ENCODE measurements around the gene AQP3. TPM values are rescaled to one million over a fixed set of nuclear protein-coding genes. Genes with fewer than 3 reads are reported as not detected.
A peak's percentile ranks its signal among the peaks of the same experiment; 100 is the strongest.
"Not testable (repeated sequence)": the region's sequence is repeated elsewhere in the genome, so short reads cannot be mapped to it uniquely, and the experiment has no call there.

The AQP3 gene
- polyA plus RNA-seq: 103 TPM
- long read RNA-seq, donor 1, transcript AQP3-201 (6 exons, 1,871 nt): major isoform, 57 of 60 reads
- long read RNA-seq, donor 1, partial matches to known transcripts: 0 of 60 reads
- long read RNA-seq, donor 1, other reads (novel, unspliced or antisense): 0 of 60 reads
- long read RNA-seq, donor 2, transcript AQP3-201 (6 exons, 1,871 nt): major isoform, 62 of 68 reads
- long read RNA-seq, donor 2, partial matches to known transcripts: 5 of 68 reads
- long read RNA-seq, donor 2, other reads (novel, unspliced or antisense): 0 of 68 reads
- long read RNA-seq, donor 3: 0 reads
- long read RNA-seq, donor 4, transcript AQP3-201 (6 exons, 1,871 nt): major isoform, 16 of 17 reads
- long read RNA-seq, donor 4, partial matches to known transcripts: 0 of 17 reads
- long read RNA-seq, donor 4, other reads (novel, unspliced or antisense): 0 of 17 reads
- long read RNA-seq, donor 5, partial matches to known transcripts: 0 of 3 reads
- long read RNA-seq, donor 5, other reads (novel, unspliced or antisense): 0 of 3 reads
- long read RNA-seq, donor 6, transcript AQP3-201 (6 exons, 1,871 nt): major isoform, 67 of 83 reads
- long read RNA-seq, donor 6, partial matches to known transcripts: 15 of 83 reads
- long read RNA-seq, donor 6, other reads (novel, unspliced or antisense): 0 of 83 reads
- long read RNA-seq, donor 7, transcript AQP3-201 (6 exons, 1,871 nt): major isoform, 8 of 9 reads
- long read RNA-seq, donor 7, partial matches to known transcripts: 0 of 9 reads
- long read RNA-seq, donor 7, other reads (novel, unspliced or antisense): 0 of 9 reads
- long read RNA-seq, donor 8, transcript AQP3-201 (6 exons, 1,871 nt): major isoform, 101 of 116 reads
- long read RNA-seq, donor 8, transcript AQP3-205 (3 exons, 898 nt): minor isoform, 5 of 116 reads
- long read RNA-seq, donor 8, partial matches to known transcripts: 10 of 116 reads
- long read RNA-seq, donor 8, other reads (novel, unspliced or antisense): 0 of 116 reads
- long read RNA-seq, donor 9, transcript AQP3-205 (3 exons, 898 nt): minor isoform, 5 of 86 reads
- long read RNA-seq, donor 9, transcript AQP3-201 (6 exons, 1,871 nt): major isoform, 69 of 86 reads
- long read RNA-seq, donor 9, partial matches to known transcripts: 0 of 86 reads
- long read RNA-seq, donor 9, other reads (novel, unspliced or antisense): 11 of 86 reads
- long read RNA-seq, donor 10, transcript AQP3-201 (6 exons, 1,871 nt): major isoform, 54 of 57 reads
- long read RNA-seq, donor 10, partial matches to known transcripts: 0 of 57 reads
- long read RNA-seq, donor 10, other reads (novel, unspliced or antisense): 0 of 57 reads
- long read RNA-seq, donor 11, transcript AQP3-201 (6 exons, 1,871 nt): major isoform, 64 of 65 reads
- long read RNA-seq, donor 11, partial matches to known transcripts: 0 of 65 reads
- long read RNA-seq, donor 11, other reads (novel, unspliced or antisense): 0 of 65 reads

DNA sequence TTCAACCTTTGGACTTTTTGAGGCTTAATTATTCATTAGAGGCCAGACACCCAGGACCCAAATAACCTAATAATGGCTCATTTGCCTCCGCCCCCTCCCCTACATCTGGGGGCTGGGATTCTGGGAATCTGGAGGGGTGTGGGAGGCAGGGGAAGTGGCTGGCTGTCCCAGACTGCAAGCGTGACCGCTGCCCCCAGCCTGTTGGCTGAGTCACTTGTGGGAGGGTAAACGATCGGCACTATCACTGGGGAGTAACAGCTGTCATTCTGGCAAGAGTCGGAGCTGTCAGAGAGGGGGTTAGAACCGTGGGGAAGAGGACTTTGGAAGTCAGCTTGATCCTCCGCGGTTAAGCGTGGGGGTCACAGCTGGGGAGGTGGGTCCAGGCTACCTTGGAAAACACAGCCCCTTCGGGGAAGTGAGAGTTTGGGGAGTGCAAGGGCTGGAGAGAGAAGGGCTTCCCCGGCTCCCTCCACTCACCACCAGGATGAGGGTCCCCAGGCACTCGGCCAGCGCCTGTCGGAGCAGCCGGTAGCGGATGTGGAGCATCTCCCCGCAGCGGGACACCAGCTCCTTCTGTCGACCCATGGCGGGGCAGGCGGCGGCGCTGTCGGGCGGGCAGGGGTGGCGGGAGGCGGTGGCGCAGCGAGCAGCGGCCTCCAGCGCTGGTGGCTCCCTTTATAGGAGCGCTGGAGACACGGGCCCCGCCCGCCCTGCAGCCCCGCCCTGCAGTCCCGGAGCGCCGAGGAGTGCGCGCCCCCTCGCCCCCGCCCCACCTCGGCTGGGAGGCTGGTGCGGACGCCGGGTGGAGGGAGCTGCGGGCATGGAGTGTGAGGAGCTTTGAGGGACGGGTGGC, at the start of gene AQP3:
TSS of gene AQP3 (minus strand) at position 648 of the 853 bp plus-strand sequence. CDS start at position 585, 63 bp downstream.
- peak; percentile 86 to 94 for DNase-seq
- no CpG with 5 or more reads among the region's 50 CpGs for WGBS (ENCODE audit: insufficient coverage, low lambda C conversion rate)
- Histone ChIP-seq H3K27me3 (ENCODE audit: control insufficient read depth, insufficient read depth, low read length) (no peaks in the 10 kb centered on the region), H3K27ac (ENCODE audit: low read length) (peak within 1 kb of the TSS; percentile 95), H3K4me1 (ENCODE audit: control insufficient read depth, insufficient read depth, low read length) (peaks cover 61% of the 10 kb centered on the region), H3K9me3 (ENCODE audit: control insufficient read depth, low read depth, low read length) (no peaks in the 10 kb centered on the region), H3K4me3 (ENCODE audit: low read length) (peak within 1 kb of the TSS; percentile 64), H3K36me3 (ENCODE audit: control insufficient read depth, insufficient read depth, low read length) (peaks cover 16% of the 10 kb centered on the region)

DNA sequence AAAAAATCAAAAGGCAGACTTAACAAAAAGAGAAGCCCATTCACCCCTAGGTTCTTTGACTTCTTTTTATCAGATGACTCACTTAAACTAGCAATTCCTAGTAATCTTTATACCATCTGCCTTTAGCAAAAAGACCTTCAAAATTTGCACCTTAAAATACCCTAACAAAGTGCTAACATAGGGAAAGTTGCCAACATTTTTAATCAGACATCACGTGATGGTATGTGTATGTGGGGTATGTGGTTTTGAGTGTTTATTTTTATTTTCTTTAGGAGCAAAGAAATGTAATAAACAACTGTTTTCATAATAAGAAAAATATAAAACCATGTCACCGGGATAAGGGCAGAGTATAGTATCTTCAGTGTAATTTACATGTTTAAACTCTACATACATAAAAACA, 46.4 kb upstream of the AQP3 start:
- WGBS (ENCODE audit: insufficient coverage, low lambda C conversion rate): no CpG with 5 or more reads among the region's 2 CpGs

DNA sequence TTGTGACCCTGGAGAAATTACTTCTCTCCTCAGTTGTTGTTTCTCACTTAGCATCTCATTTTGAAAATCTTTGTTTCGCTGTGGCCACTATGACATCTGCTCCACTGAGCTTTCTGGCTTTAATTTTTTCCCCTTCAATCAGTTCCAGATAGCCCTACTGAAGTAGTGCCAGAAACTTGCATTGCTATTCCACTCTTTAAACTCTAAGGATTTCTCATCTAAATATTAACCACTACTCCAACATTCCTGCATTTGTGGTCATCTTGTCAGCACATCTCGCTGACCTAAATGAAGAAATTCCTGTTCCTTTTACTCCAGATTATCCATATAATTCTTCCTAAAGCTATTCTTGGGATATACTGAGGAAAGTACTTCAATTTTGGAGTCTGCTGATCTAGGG, 41.7 kb upstream of the AQP3 start:
- no peaks in the 10 kb centered on the region for H3K9me3 ChIP-seq (ENCODE audit: control insufficient read depth, low read depth, low read length)
- no peak for DNase-seq
- 100% methylated on average over 1 of the region's 2 CpGs for WGBS (ENCODE audit: insufficient coverage, low lambda C conversion rate)
- no peaks in the 10 kb centered on the region for H3K4me1 ChIP-seq (ENCODE audit: control insufficient read depth, insufficient read depth, low read length)
- H3K4me3 ChIP-seq (ENCODE audit: low read length): no peak overlapping the region
- H3K27me3 ChIP-seq (ENCODE audit: control insufficient read depth, insufficient read depth, low read length): no peaks in the 10 kb centered on the region
- H3K27ac ChIP-seq (ENCODE audit: low read length): no peak overlapping the region
- H3K36me3 ChIP-seq (ENCODE audit: control insufficient read depth, insufficient read depth, low read length): no peaks in the 10 kb centered on the region

More for the DNA sequence above, 46.4 kb upstream of the AQP3 start:
- H3K4me1 ChIP-seq (ENCODE audit: control insufficient read depth, insufficient read depth, low read length); DNase-seq; H3K27me3 ChIP-seq (ENCODE audit: control insufficient read depth, insufficient read depth, low read length); H3K4me3 ChIP-seq (ENCODE audit: low read length); H3K36me3 ChIP-seq (ENCODE audit: control insufficient read depth, insufficient read depth, low read length); H3K9me3 ChIP-seq (ENCODE audit: control insufficient read depth, low read depth, low read length); H3K27ac ChIP-seq (ENCODE audit: low read length): not testable (repeated sequence)

DNA sequence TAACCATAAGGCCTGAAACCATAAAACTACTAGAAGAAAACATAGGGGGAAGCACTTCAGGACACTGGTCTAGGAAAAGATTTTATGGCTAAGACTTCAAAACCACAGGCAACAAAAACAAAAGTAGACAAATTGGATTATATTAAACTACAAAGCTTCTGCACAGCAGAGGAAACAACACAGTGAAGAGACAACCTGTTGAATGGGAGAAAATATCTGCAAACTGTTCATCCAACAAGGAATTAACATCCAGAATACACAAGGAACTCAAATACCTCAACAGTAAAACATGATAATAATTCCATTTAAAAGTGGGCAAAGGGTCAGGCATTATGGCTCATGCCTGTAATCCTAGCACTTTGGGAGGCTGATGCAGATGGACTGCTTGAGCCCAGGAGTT, 37.9 kb upstream of the AQP3 start:
- not testable (repeated sequence) for H3K27me3 ChIP-seq (ENCODE audit: control insufficient read depth, insufficient read depth, low read length); H3K4me3 ChIP-seq (ENCODE audit: low read length); DNase-seq; H3K36me3 ChIP-seq (ENCODE audit: control insufficient read depth, insufficient read depth, low read length); H3K9me3 ChIP-seq (ENCODE audit: control insufficient read depth, low read depth, low read length); H3K27ac ChIP-seq (ENCODE audit: low read length); H3K4me1 ChIP-seq (ENCODE audit: control insufficient read depth, insufficient read depth, low read length)

DNA sequence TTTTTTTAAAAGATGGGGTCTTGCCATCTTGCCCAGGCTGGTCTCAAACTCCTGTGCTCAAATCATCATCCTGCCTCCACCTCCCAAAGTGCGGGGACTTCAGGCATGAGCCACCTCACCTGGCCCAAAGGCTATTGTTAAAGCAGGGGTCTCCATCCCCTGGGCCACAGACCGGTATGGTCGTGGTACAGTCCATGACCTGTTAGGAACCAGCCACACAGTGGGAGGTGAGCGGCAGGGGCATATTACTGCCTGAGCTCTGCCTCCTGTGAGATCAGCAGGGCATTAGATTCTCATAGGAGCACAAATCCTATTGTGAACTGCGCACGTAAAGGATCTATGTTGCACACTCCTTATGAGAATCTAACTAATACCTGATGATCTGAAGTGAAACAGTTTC, 33.6 kb upstream of the AQP3 start:
- no peaks in the 10 kb centered on the region for H3K36me3 ChIP-seq (ENCODE audit: control insufficient read depth, insufficient read depth, low read length)
- no peak for DNase-seq
- no peaks in the 10 kb centered on the region for H3K4me1 ChIP-seq (ENCODE audit: control insufficient read depth, insufficient read depth, low read length)
- no peak overlapping the region for H3K4me3 ChIP-seq (ENCODE audit: low read length)
- H3K27me3 ChIP-seq (ENCODE audit: control insufficient read depth, insufficient read depth, low read length): no peaks in the 10 kb centered on the region
- H3K27ac ChIP-seq (ENCODE audit: low read length): no peak overlapping the region
- no CpG with 5 or more reads among the region's 6 CpGs for WGBS (ENCODE audit: insufficient coverage, low lambda C conversion rate)
- no peaks in the 10 kb centered on the region for H3K9me3 ChIP-seq (ENCODE audit: control insufficient read depth, low read depth, low read length)

DNA sequence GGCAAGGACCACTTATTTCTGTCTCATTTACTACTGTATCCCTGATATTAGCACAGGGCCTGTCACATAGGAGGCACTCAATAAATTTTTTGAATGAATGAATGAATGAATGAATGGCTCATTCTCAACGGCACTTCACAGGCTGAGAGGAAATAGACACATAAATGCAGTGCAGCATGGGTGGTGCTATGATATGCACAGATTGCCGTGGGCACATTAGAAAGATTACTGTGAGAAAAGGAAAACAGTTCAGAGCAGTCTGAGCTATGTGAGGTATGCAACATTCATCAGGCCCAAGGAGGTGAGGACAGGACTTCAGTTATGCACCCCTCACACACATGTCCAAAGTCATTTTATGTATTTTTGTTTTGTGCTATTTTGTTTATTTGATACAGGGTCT, 32.7 kb upstream of the AQP3 start:
- Histone ChIP-seq H3K27ac (ENCODE audit: low read length) (no peak overlapping the region), H3K4me1 (ENCODE audit: control insufficient read depth, insufficient read depth, low read length) (no peaks in the 10 kb centered on the region), H3K4me3 (ENCODE audit: low read length) (no peak overlapping the region), H3K27me3 (ENCODE audit: control insufficient read depth, insufficient read depth, low read length) (no peaks in the 10 kb centered on the region), H3K36me3 (ENCODE audit: control insufficient read depth, insufficient read depth, low read length) (no peaks in the 10 kb centered on the region), H3K9me3 (ENCODE audit: control insufficient read depth, low read depth, low read length) (no peaks in the 10 kb centered on the region)
- DNase-seq: no peak
- no CpG with 5 or more reads among the region's 2 CpGs for WGBS (ENCODE audit: insufficient coverage, low lambda C conversion rate)

DNA sequence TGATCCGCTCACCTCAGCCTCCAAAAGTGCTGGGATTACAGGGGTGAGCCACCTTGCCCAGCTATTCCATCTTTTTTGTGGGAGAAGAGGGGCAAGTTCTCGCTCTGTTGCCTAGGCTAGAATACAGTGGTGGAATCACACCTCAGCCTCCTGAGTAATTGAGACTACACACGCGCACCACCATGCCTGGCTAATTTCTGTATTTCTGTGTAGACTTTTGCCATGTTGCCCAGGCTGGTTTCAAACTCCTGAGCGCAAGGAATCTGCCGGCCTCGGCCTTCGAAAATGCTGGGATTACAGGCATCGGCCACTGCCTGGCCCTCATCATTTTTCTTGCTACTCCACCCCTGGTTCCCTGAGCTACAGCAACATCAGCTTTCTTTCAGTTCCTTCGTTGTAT, 29.1 kb upstream of the AQP3 start:
- no peak overlapping the region for H3K27ac ChIP-seq (ENCODE audit: low read length)
- no peaks in the 10 kb centered on the region for H3K9me3 ChIP-seq (ENCODE audit: control insufficient read depth, low read depth, low read length)
- no peak for DNase-seq
- H3K4me3 ChIP-seq (ENCODE audit: low read length): no peak overlapping the region
- no peaks in the 10 kb centered on the region for H3K27me3 ChIP-seq (ENCODE audit: control insufficient read depth, insufficient read depth, low read length)
- WGBS (ENCODE audit: insufficient coverage, low lambda C conversion rate): 82% methylated on average over 1 of the region's 10 CpGs
- peaks cover 10% of the 10 kb centered on the region for H3K36me3 ChIP-seq (ENCODE audit: control insufficient read depth, insufficient read depth, low read length)
- peaks cover 3% of the 10 kb centered on the region for H3K4me1 ChIP-seq (ENCODE audit: control insufficient read depth, insufficient read depth, low read length)

DNA sequence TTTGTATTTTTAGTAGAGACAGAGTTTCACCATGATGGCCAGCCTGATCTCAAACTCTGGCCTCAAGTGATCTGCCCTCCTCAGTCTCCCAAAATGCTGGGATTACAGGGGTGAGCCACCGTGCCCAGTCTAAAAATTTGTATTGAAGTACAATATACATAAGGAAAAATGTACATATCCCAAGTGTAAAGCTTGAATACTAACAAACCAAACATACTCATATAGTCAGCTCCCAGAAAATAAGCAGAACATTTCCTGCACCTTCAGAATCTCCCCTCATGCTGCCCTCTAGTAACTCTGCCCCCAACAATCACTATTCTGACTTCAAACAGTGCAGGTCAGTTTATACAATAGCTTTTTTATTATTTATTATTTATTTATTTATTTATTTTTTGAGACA, 28.0 kb upstream of the AQP3 start:
- no CpG with 5 or more reads among the region's 1 CpG for WGBS (ENCODE audit: insufficient coverage, low lambda C conversion rate)
- no peaks in the 10 kb centered on the region for H3K9me3 ChIP-seq (ENCODE audit: control insufficient read depth, low read depth, low read length)
- H3K4me3 ChIP-seq (ENCODE audit: low read length): no peak overlapping the region
- H3K36me3 ChIP-seq (ENCODE audit: control insufficient read depth, insufficient read depth, low read length): peaks cover 19% of the 10 kb centered on the region
- peaks cover 3% of the 10 kb centered on the region for H3K4me1 ChIP-seq (ENCODE audit: control insufficient read depth, insufficient read depth, low read length)
- no peak overlapping the region for H3K27ac ChIP-seq (ENCODE audit: low read length)
- no peaks in the 10 kb centered on the region for H3K27me3 ChIP-seq (ENCODE audit: control insufficient read depth, insufficient read depth, low read length)
- DNase-seq: no peak

DNA sequence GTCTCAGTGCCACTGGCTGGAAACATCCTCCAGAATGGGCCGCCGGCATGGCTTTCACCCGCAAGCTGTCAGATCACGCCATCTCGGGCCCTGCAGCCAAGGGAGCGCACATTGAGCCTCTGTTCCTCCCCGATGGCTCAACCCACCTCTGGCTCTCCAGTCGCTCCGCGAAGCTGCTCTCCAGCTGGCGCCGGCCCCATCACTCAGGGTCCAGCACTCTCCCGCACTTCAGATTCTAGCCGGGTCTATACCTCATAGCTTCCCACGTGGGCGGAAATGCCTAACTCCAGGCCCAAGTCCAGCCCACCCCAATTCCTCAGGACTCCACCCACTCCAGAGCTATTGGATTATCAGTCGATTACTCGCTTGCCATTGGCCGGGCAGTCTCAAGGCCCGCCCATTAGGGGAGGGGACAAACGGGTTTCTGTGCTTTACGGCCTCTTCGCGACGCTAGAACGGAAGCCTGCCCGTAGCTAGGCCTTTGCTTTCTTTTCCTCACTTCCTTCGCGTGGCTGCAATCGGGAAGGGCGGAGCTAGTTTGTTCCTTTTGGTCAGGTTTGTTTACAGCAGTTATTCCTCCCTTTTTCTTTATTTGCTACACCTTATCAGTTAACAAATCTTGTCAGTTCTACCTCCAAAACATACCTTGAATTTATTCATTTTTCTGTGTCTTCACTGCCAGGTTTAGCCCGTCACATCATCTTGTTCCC, 26.4 kb upstream of the AQP3 start, which contains the start of gene NOL6:
TSS of gene NOL6 (minus strand) at position 282 of the 710 bp plus-strand sequence. CDS start at position 200, 82 bp downstream.
- H3K27ac ChIP-seq (ENCODE audit: low read length): peak within 1 kb of the TSS; percentile 64
- peaks cover 34% of the 10 kb centered on the region for H3K36me3 ChIP-seq (ENCODE audit: control insufficient read depth, insufficient read depth, low read length)
- H3K9me3 ChIP-seq (ENCODE audit: control insufficient read depth, low read depth, low read length): no peaks in the 10 kb centered on the region
- WGBS (ENCODE audit: insufficient coverage, low lambda C conversion rate): 3% methylated on average over 4 of the region's 32 CpGs
- H3K4me3 ChIP-seq (ENCODE audit: low read length): peak within 1 kb of the TSS; percentile 86
- H3K27me3 ChIP-seq (ENCODE audit: control insufficient read depth, insufficient read depth, low read length): no peaks in the 10 kb centered on the region
- peak; percentile 99 to 100 for DNase-seq
- H3K4me1 ChIP-seq (ENCODE audit: control insufficient read depth, insufficient read depth, low read length): peaks cover 3% of the 10 kb centered on the region
